IMR-90 (cell line): ENCODE measurements around the gene TYW5. TPM values are rescaled to one million over a fixed set of nuclear protein-coding genes. Genes with fewer than 3 reads are reported as not detected.
A peak's percentile ranks its signal among the peaks of the same experiment; 100 is the strongest.

ENCODE experiments used
- ATAC-seq: fragments of 200-7000 bp; cut with Tn5 transposase; 2 replicates; pipeline ENCODE4 v1.9.1; 2020; ENCODE audit warnings: low read depth, mild to moderate bottlenecking, moderate library complexity
- BruUV-seq: library from RNA; stranded (reverse); fragments of 400-500 nt; replicated peaks from 2 replicates; lab custom pipeline; 2021; lab: Mats Ljungman, UMichigan
- CTCF ChIA-PET: fragments of 300-600 bp; formaldehyde crosslinking; extraction: SDS; loops from one replicate; lab custom pipeline; 2021; ENCODE audit warnings: antibody characterized with exemption; lab: Yijun Ruan, JAX
- POLR2A ChIA-PET: fragments of 300-600 bp; sonication (Branson Sonifier 250); formaldehyde crosslinking; loops from one replicate; lab custom pipeline; 2022; ENCODE audit warnings: antibody characterized with exemption; ENCODE audit not compliant: unreplicated experiment; lab: Charles Lee
- DNase-seq: peaks from one replicate; pipeline ENCODE4 v3.0.0; 2013
- H2AFZ ChIP-seq: replicated peaks from 2 replicates; pipeline ENCODE3; 2013; ENCODE audit warnings: low read length, mild to moderate bottlenecking; ENCODE audit not compliant: poor library complexity
- H2AK5ac ChIP-seq: 2 replicates; pipeline ENCODE4 v1.6.1; 2013; ENCODE audit warnings: low read depth, low read length, inconsistent platforms
- H2AK9ac ChIP-seq: replicated peaks from 2 replicates; pipeline ENCODE3; 2013; ENCODE audit warnings: mild to moderate bottlenecking, low read depth, low read length, moderate library complexity; ENCODE audit not compliant: poor library complexity
- H2BK120ac ChIP-seq: 2 replicates; pipeline ENCODE4 v1.6.1; 2013; ENCODE audit warnings: low read depth, low read length, inconsistent platforms
- H2BK15ac ChIP-seq: 3 replicates; pipeline ENCODE4 v1.6.1; 2013; ENCODE audit warnings: low read depth, low read length, inconsistent platforms
- H2BK20ac ChIP-seq: 2 replicates; pipeline ENCODE4 v1.6.1; 2013; ENCODE audit warnings: low read depth, mild to moderate bottlenecking, inconsistent platforms, low read length, moderate library complexity
- H2BK5ac ChIP-seq: 2 replicates; pipeline ENCODE4 v1.6.1; 2013; ENCODE audit warnings: mild to moderate bottlenecking, low read depth, low read length, inconsistent platforms; ENCODE audit not compliant: poor library complexity, severe bottlenecking
- H3K14ac ChIP-seq: replicated peaks from 2 replicates; pipeline ENCODE4 v1.6.1; 2013; ENCODE audit warnings: low read depth, low read length, inconsistent platforms
- H3K18ac ChIP-seq: 2 replicates; pipeline ENCODE4 v1.6.1; 2013; ENCODE audit warnings: low read depth, low read length, control low read depth
- H3K23ac ChIP-seq: 2 replicates; pipeline ENCODE4 v1.6.1; 2013; ENCODE audit warnings: low read depth, low read length, inconsistent platforms
- H3K27ac ChIP-seq: 2 replicates; pipeline ENCODE4 v1.5.1; 2013; ENCODE audit warnings: mild to moderate bottlenecking, control low read depth, low read length; ENCODE audit not compliant: insufficient read depth
- H3K27me3 ChIP-seq: 2 replicates; pipeline ENCODE4 v1.6.1; 2013; ENCODE audit warnings: low read length; ENCODE audit not compliant: control insufficient read depth, insufficient read depth
- H3K36me3 ChIP-seq: 2 replicates; pipeline ENCODE4 v1.6.1; 2013; ENCODE audit warnings: low read length, mixed read lengths; ENCODE audit not compliant: control insufficient read depth, insufficient read depth
- H3K4ac ChIP-seq: 2 replicates; pipeline ENCODE4 v1.6.1; 2013; ENCODE audit warnings: low read depth, low read length, inconsistent platforms
- H3K4me1 ChIP-seq: 2 replicates; pipeline ENCODE4 v1.6.1; 2013; ENCODE audit warnings: low read length, mixed read lengths; ENCODE audit not compliant: control insufficient read depth, insufficient read depth
- H3K4me2 ChIP-seq: 2 replicates; pipeline ENCODE4 v1.6.1; 2013; ENCODE audit warnings: low read depth, mild to moderate bottlenecking, control low read depth, low read length, moderate library complexity
- H3K4me3 ChIP-seq: 2 replicates; pipeline ENCODE4 v1.5.1; 2013; ENCODE audit warnings: low read depth, mild to moderate bottlenecking, control low read depth, low read length, moderate library complexity; ENCODE audit not compliant: insufficient read depth
- H3K56ac ChIP-seq: 2 replicates; pipeline ENCODE4 v1.6.1; 2013; ENCODE audit warnings: low read length, inconsistent platforms; ENCODE audit not compliant: insufficient read depth; ENCODE audit errors: extremely low read depth
- H3K79me1 ChIP-seq, 2 experiments: 2 replicates each; pipeline ENCODE4 v1.6.1; 2013; ENCODE audit warnings: low read length in 2 of 2, inconsistent platforms in 1 of 2, low read depth in 1 of 2
- H3K9ac ChIP-seq: 2 replicates; pipeline ENCODE4 v1.6.1; 2013; ENCODE audit warnings: low read depth, low read length, control low read depth
- H3K9me1 ChIP-seq: 2 replicates; pipeline ENCODE4 v1.6.1; 2013; ENCODE audit warnings: low read length, inconsistent platforms; ENCODE audit not compliant: insufficient read depth
- H3K9me3 ChIP-seq: 2 replicates; pipeline ENCODE4 v1.6.1; 2013; ENCODE audit warnings: low read length; ENCODE audit not compliant: control insufficient read depth, insufficient read depth
- H4K20me1 ChIP-seq: 2 replicates; pipeline ENCODE4 v1.6.1; 2013; ENCODE audit warnings: low read length, inconsistent platforms; ENCODE audit not compliant: insufficient read depth
- H4K5ac ChIP-seq: 2 replicates; pipeline ENCODE4 v1.6.1; 2013; ENCODE audit warnings: mild to moderate bottlenecking, low read depth, low read length, control low read depth
- H4K8ac ChIP-seq, 2 experiments: 2 replicates each; pipeline ENCODE4 v1.6.1; 2013; ENCODE audit warnings: low read depth in 2 of 2, low read length in 2 of 2, control low read depth in 1 of 2, inconsistent platforms in 1 of 2
- H4K91ac ChIP-seq: 2 replicates; pipeline ENCODE4 v1.6.1; 2013; ENCODE audit warnings: low read depth, low read length, inconsistent platforms; ENCODE audit not compliant: insufficient read depth
- BHLHE40 ChIP-seq: fragments of 150-350 bp; IDR thresholded peaks from 2 replicates; pipeline ENCODE4 v1.6.1; 2016; ENCODE audit warnings: mild to moderate bottlenecking, low read depth, low read length
- CHD1 ChIP-seq: IDR thresholded peaks from 2 replicates; pipeline ENCODE4 v1.6.1; 2012; ENCODE audit warnings: low read depth, low read length, improper control_type of control experiment
- CTCF ChIP-seq: conservative IDR thresholded peaks from 2 replicates; pipeline ENCODE4 v1.5.1; 2012; ENCODE audit warnings: mild to moderate bottlenecking, low read depth, low read length, improper control_type of control experiment
- ELK1 ChIP-seq: fragments of 150-350 bp; IDR thresholded peaks from 2 replicates; pipeline ENCODE4 v1.6.1; 2016; ENCODE audit warnings: low read depth, mild to moderate bottlenecking, low read length, moderate library complexity, borderline replicate concordance
- MAFK ChIP-seq: IDR thresholded peaks from 2 replicates; pipeline ENCODE4 v1.6.1; 2012; ENCODE audit warnings: low read depth, low read length, improper control_type of control experiment
- MAZ ChIP-seq: IDR thresholded peaks from 2 replicates; pipeline ENCODE4 v1.6.1; 2012; ENCODE audit warnings: low read depth, mild to moderate bottlenecking, low read length, improper control_type of control experiment, moderate library complexity, borderline replicate concordance
- MXI1 ChIP-seq: IDR thresholded peaks from 2 replicates; pipeline ENCODE4 v1.6.1; 2012; ENCODE audit warnings: low read depth, mild to moderate bottlenecking, low read length, moderate library complexity, borderline replicate concordance
- POLR2A ChIP-seq: IDR thresholded peaks from 2 replicates; pipeline ENCODE4 v1.6.1; 2012; ENCODE audit warnings: mild to moderate bottlenecking, low read depth, low read length
- RAD21 ChIP-seq: IDR thresholded peaks from 2 replicates; pipeline ENCODE4 v1.6.1; 2012; ENCODE audit warnings: low read length, improper control_type of control experiment
- RCOR1 ChIP-seq: IDR thresholded peaks from 2 replicates; pipeline ENCODE4 v1.6.1; 2012; ENCODE audit warnings: mild to moderate bottlenecking, low read length, improper control_type of control experiment; ENCODE audit not compliant: insufficient replicate concordance
- RFX5 ChIP-seq: IDR thresholded peaks from 2 replicates; pipeline ENCODE4 v1.8.0; 2012; ENCODE audit warnings: low read depth, mild to moderate bottlenecking, low read length, moderate library complexity
- SMC3 ChIP-seq: fragments of 150-350 bp; IDR thresholded peaks from 2 replicates; pipeline ENCODE4 v1.6.1; 2016; ENCODE audit warnings: low read depth, mild to moderate bottlenecking, antibody characterized with exemption, low read length, moderate library complexity
- USF2 ChIP-seq: fragments of 150-350 bp; IDR thresholded peaks from 2 replicates; pipeline ENCODE4 v1.6.1; 2017; ENCODE audit warnings: mild to moderate bottlenecking, antibody characterized with exemption, low read length, low read depth
- WGBS, 2 experiments: methylation state at CpG; one replicate each; pipeline versions ENCODE4 v1.1.5 to v1.1.7; 2013; ENCODE audit warnings: missing lambda C conversion rate in 2 of 2; ENCODE audit not compliant: insufficient read length in 1 of 2; ENCODE audit errors: extremely low coverage in 2 of 2; 5-methylcytosine and 5-hydroxymethylcytosine counted together
- dilution Hi-C: fragments of 300-500 bp; cut with HindIII; formaldehyde crosslinking; loops from one replicate; pipeline ENCODE4 v1.14.3; 2018; ENCODE audit warnings: low sequenced_read_pairs; ENCODE audit not compliant: unreplicated experiment
- in situ Hi-C: fragments of 300-500 bp; cut with MboI; formaldehyde crosslinking; loops from 3 replicates; pipeline ENCODE4 v1.14.3; 2019; ENCODE audit warnings: low sequenced_read_pairs, inconsistent platforms, mixed read lengths
- intact Hi-C: fragments of 100-400 bp; cut with micrococcal nuclease; formaldehyde crosslinking; loops from 2 replicates; pipeline ENCODE4 v1.10.0; 2022
- polyA plus RNA-seq, 3 experiments: library from polyadenylated mRNA; depleted of rRNA; stranded (reverse); fragments of >200 nt; gene quantifications; 2 replicates each; pipeline ENCODE4 v1.2.3, GENCODE V29; 2012; ENCODE audit warnings: low replicate concordance in 1 of 3
- total RNA-seq: library from RNA; depleted of rRNA; stranded (reverse); fragments of >200 nt; gene quantifications from 2 replicates; pipeline ENCODE4 v1.2.3, GENCODE V29; 2012

Gene TYW5
- total and polyA plus RNA-seq, 2 of the 4 experiments (the other 2 are of a cell fraction) = 3.8 to 4.0 TPM

GRCh38 chr2:199911877-199912161 lies 43.5 kb downstream of the TYW5 start:
- DNase-seq (no peak), ATAC-seq (no peak; the same call in 1 of the 2 replicates)
- no peaks in the 10 kb centered on the region for H3K27me3 ChIP-seq
- H3K18ac ChIP-seq = no peak overlapping the region
- ChIA-PET POLR2A (no interaction called here), CTCF (no interaction called here)
- H2AK9ac ChIP-seq = peak overlapping the region; percentile 70
- peak overlapping the region; percentile 66; the same call in 1 of the 2 replicates for H4K91ac ChIP-seq
- H3K9me1 ChIP-seq = no peaks in the 10 kb centered on the region
- H2BK5ac ChIP-seq = peak overlapping the region; percentile 85
- peak overlapping the region; percentile 90 for H3K27ac ChIP-seq
- WGBS, 2 experiments = no CpG with 5 or more reads among the region's 13 CpGs
- H2BK20ac ChIP-seq = no peak overlapping the region
- peaks cover 5 to 14% of the 10 kb centered on the region in 2 experiments for H3K79me1 ChIP-seq
- H3K36me3 ChIP-seq = peaks cover 6% of the 10 kb centered on the region
- H2BK120ac ChIP-seq = peak overlapping the region; percentile 63; the same call in 1 of the 2 replicates
- H3K4me1 ChIP-seq = no peaks in the 10 kb centered on the region
- dilution Hi-C loops = no loop called here
- TF ChIP-seq CHD1 = no peak
- TF ChIP-seq RAD21 = no peak
- TF ChIP-seq MXI1 = no peak
- TF ChIP-seq MAFK = no peak
- no peak for TF ChIP-seq RFX5
- no peak for TF ChIP-seq SMC3
- no peak for TF ChIP-seq CTCF
- no peak for TF ChIP-seq RCOR1
- no peak for TF ChIP-seq ELK1
- no peak for TF ChIP-seq POLR2A
- TF ChIP-seq USF2 = no peak
- TF ChIP-seq BHLHE40 = no peak
- TF ChIP-seq MAZ = no peak
- H2AK5ac ChIP-seq = peak overlapping the region; percentile 61
- peak overlapping the region; percentile 59 to 87; a peak in 3 of 4 replicates for H4K8ac ChIP-seq
- intact Hi-C loops = no loop called here
- peak overlapping the region; percentile 76 for H3K4me2 ChIP-seq
- H3K4me3 ChIP-seq = peak overlapping the region; percentile 80
- no peaks in the 10 kb centered on the region for H3K9me3 ChIP-seq
- no peak overlapping the region for H2BK15ac ChIP-seq
- H3K23ac ChIP-seq = peak overlapping the region; percentile 87
- no TSS peak for BruUV-seq
- in situ Hi-C loops = no loop called here
- no peak overlapping the region; the same call in 1 of the 2 replicates for H4K5ac ChIP-seq
- H4K20me1 ChIP-seq = peaks cover 17% of the 10 kb centered on the region; the same call in 1 of the 2 replicates
- peak overlapping the region; percentile 91 for H3K14ac ChIP-seq
- peak overlapping the region; percentile 77 for H3K56ac ChIP-seq
- H3K4ac ChIP-seq = peak overlapping the region; percentile 85
- H2AFZ ChIP-seq = peak overlapping the region; percentile 99
- peak overlapping the region; percentile 87 for H3K9ac ChIP-seq
